HL-60 (cell line): Measurements from ENCODE around the gene CHST11.

Experiments used
- DNase-seq, 2 experiments: peaks; one replicate each; pipeline ENCODE4 v3.0.0-alpha.2; 2010 to 2020; ENCODE audit warnings: low read depth in 1 of 2, low spot score in 1 of 2
- H3K27ac ChIP-seq: fragments of 250-450 bp; sonication (Bioruptor Pico); replicated peaks from 2 replicates; pipeline ENCODE4 v1.5.1; 2020; ENCODE audit warnings: mild to moderate bottlenecking, moderate library complexity
- H3K27me3 ChIP-seq: fragments of 250-450 bp; sonication (Bioruptor Pico); 2 replicates; pipeline ENCODE4 v1.5.1; 2021; ENCODE audit warnings: mild to moderate bottlenecking, moderate library complexity; ENCODE audit not compliant: insufficient read depth, poor library complexity, severe bottlenecking
- H3K4me3 ChIP-seq: replicated peaks from 2 replicates; pipeline ENCODE4 v1.5.1; 2011; ENCODE audit warnings: mild to moderate bottlenecking, control low read depth, low read length; ENCODE audit not compliant: insufficient read depth
- GABPA ChIP-seq: IDR thresholded peaks from 2 replicates; pipeline ENCODE4 v1.6.1; 2012; ENCODE audit warnings: low read depth
- POLR2AphosphoS5 ChIP-seq: IDR thresholded peaks from 2 replicates; pipeline ENCODE4 v1.6.1; 2012; ENCODE audit warnings: low read depth
- SPI1 ChIP-seq: IDR thresholded peaks from 2 replicates; pipeline ENCODE4 v1.6.1; 2012; ENCODE audit warnings: low read depth, mild to moderate bottlenecking, borderline replicate concordance
- TF ChIP-seq, protein P1 (sequence below): IDR thresholded peaks from one replicate; pipeline ENCODE4 v1.5.1; 2011; ENCODE audit warnings: low read length, control low read depth, inconsistent platforms; ENCODE audit not compliant: insufficient read depth
- TF ChIP-seq, protein P2 (sequence below): IDR thresholded peaks from 2 replicates; pipeline ENCODE4 v1.6.1; 2012; ENCODE audit warnings: low read depth; ENCODE audit not compliant: insufficient replicate concordance

Gene CHST11

GRCh38 chr12:104533134-104533533, 76.4 kb downstream of the CHST11 start:
- no peak for TF ChIP-seq GABPA
- TF ChIP-seq, protein P1, sequence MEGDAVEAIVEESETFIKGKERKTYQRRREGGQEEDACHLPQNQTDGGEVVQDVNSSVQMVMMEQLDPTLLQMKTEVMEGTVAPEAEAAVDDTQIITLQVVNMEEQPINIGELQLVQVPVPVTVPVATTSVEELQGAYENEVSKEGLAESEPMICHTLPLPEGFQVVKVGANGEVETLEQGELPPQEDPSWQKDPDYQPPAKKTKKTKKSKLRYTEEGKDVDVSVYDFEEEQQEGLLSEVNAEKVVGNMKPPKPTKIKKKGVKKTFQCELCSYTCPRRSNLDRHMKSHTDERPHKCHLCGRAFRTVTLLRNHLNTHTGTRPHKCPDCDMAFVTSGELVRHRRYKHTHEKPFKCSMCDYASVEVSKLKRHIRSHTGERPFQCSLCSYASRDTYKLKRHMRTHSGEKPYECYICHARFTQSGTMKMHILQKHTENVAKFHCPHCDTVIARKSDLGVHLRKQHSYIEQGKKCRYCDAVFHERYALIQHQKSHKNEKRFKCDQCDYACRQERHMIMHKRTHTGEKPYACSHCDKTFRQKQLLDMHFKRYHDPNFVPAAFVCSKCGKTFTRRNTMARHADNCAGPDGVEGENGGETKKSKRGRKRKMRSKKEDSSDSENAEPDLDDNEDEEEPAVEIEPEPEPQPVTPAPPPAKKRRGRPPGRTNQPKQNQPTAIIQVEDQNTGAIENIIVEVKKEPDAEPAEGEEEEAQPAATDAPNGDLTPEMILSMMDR: no peak
- no peak for DNase-seq
- no peak overlapping the region; the same call in 1 of the 2 replicates for H3K27ac ChIP-seq
- no peaks in the 10 kb centered on the region for H3K27me3 ChIP-seq
- no peak overlapping the region for H3K4me3 ChIP-seq

- Histone ChIP-seq H3K27ac (peak overlapping the region; percentile 27), H3K4me3 (no peak overlapping the region), H3K27me3 (no peaks in the 10 kb centered on the region)
- TF ChIP-seq SPI1 (peak; percentile 27; the same call in 1 of the 2 replicates), POLR2AphosphoS5 (no peak)
- peak in 1 of 2 experiments; percentile 30 for DNase-seq
Measured at GRCh38 chr12:104534162-104534856, 77.6 kb downstream of the CHST11 start.

DNA sequence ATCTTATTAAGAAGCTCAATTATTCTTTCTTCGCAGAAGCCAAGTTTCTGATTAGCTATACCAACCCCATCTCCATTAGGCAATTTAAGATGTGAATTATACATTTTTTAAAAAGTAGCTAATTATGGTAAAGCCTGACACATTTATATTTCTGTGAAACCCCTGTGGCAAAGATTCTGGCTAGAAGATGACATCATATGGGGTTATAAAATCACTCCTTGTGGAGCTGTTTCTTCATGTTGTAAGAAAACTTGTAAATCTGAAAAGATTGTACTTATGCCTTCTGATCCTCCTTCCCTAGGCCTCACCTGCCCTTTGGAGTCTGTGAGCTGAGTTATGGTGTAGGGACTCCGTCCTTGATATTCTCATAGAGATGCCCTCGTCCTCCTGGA, 78.1 kb downstream of the CHST11 start:
- Histone ChIP-seq H3K27me3 (no peaks in the 10 kb centered on the region), H3K27ac (no peak overlapping the region; the same call in 1 of the 2 replicates), H3K4me3 (no peak overlapping the region)
- no peak for DNase-seq
- TF ChIP-seq, protein P1: no peak
- no peak for TF ChIP-seq GABPA
- TF ChIP-seq, protein P2, sequence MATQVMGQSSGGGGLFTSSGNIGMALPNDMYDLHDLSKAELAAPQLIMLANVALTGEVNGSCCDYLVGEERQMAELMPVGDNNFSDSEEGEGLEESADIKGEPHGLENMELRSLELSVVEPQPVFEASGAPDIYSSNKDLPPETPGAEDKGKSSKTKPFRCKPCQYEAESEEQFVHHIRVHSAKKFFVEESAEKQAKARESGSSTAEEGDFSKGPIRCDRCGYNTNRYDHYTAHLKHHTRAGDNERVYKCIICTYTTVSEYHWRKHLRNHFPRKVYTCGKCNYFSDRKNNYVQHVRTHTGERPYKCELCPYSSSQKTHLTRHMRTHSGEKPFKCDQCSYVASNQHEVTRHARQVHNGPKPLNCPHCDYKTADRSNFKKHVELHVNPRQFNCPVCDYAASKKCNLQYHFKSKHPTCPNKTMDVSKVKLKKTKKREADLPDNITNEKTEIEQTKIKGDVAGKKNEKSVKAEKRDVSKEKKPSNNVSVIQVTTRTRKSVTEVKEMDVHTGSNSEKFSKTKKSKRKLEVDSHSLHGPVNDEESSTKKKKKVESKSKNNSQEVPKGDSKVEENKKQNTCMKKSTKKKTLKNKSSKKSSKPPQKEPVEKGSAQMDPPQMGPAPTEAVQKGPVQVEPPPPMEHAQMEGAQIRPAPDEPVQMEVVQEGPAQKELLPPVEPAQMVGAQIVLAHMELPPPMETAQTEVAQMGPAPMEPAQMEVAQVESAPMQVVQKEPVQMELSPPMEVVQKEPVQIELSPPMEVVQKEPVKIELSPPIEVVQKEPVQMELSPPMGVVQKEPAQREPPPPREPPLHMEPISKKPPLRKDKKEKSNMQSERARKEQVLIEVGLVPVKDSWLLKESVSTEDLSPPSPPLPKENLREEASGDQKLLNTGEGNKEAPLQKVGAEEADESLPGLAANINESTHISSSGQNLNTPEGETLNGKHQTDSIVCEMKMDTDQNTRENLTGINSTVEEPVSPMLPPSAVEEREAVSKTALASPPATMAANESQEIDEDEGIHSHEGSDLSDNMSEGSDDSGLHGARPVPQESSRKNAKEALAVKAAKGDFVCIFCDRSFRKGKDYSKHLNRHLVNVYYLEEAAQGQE: no peak
- TF ChIP-seq POLR2AphosphoS5: no peak
- TF ChIP-seq SPI1: no peak

DNA sequence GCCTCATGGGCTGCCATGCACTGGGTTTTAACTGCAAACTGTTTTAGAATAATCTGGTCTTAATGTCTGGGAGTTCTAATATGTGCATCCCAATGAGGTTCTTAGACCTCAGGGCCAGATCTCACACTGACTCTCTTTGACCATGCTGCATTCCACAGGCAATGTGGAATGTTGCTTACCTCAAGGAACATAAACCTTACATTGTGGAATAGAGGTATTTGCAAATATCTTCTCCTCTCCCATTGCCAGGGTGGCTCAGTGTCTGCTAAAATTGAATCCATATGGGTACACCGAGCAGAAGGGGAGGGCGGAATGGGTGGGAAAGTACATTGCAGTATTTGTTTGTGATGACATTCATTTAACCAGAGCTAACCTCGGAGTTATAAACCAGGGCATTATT, 78.6 kb downstream of the CHST11 start:
- no peaks in the 10 kb centered on the region for H3K27me3 ChIP-seq
- DNase-seq: no peak
- H3K4me3 ChIP-seq: no peak overlapping the region
- TF ChIP-seq, protein P2: no peak
- TF ChIP-seq GABPA (no peak), POLR2AphosphoS5 (no peak), SPI1 (no peak)
- TF ChIP-seq, protein P1: no peak
- no peak overlapping the region; the same call in 1 of the 2 replicates for H3K27ac ChIP-seq
